HepG2 (cell line): ENCODE measurements around the gene DHX32. TPM values are rescaled to one million over a fixed set of nuclear protein-coding genes. Genes with fewer than 3 reads are reported as not detected.

Experiments used
- ATAC-seq: fragments of 200-7000 bp; cut with Tn5 transposase; 3 replicates; pipeline ENCODE4 v1.9.1; 2020; ENCODE audit warnings: mild to moderate bottlenecking, moderate library complexity
- BruUV-seq: library from RNA; stranded (reverse); fragments of 400-500 nt; replicated peaks from 2 replicates; lab custom pipeline; 2021; lab: Mats Ljungman, UMichigan
- CTCF ChIA-PET: fragments of 300-600 bp; formaldehyde crosslinking; extraction: SDS; loops from one replicate; lab custom pipeline; 2021; ENCODE audit warnings: low total read pairs, inconsistent platforms, low intra/inter-chr PET ratio; lab: Yijun Ruan, JAX
- POLR2A ChIA-PET: fragments of 350-600 bp; sonication (Branson Sonifier 250); formaldehyde crosslinking; loops from one replicate; lab custom pipeline; 2020; ENCODE audit warnings: antibody characterized with exemption, inconsistent platforms; lab: Yijun Ruan, JAX
- DNase-seq: peaks from one replicate; pipeline ENCODE4 v3.0.0-alpha.2; 2015; ENCODE audit warnings: low spot score
- FAIRE-seq: peaks from 3 replicates; lab custom pipeline; 2011; peaks lifted over from hg19 to GRCh38; lab: Jason Lieb, UNC
- H2AFZ ChIP-seq: one replicate; pipeline ENCODE4 v1.6.1; 2011; ENCODE audit warnings: low read length, inconsistent platforms
- H3K27ac ChIP-seq: fragments of 300-600 bp; 3 replicates; pipeline ENCODE4 v1.8.0; 2011; ENCODE audit warnings: mixed run types, mild to moderate bottlenecking, mixed read lengths, low read length, inconsistent platforms; ENCODE audit not compliant: insufficient read depth; ENCODE audit errors: extremely low read length
- H3K27me3 ChIP-seq, 2 experiments: fragments of 200-600 bp in 1 of 2; 2 replicates in 1 of 2; 3 replicates in 1 of 2; pipeline versions ENCODE4 v1.6.0 to v1.8.0; 2011; ENCODE audit warnings: low read length in 2 of 2, mild to moderate bottlenecking in 2 of 2, moderate library complexity in 2 of 2, inconsistent platforms in 1 of 2; ENCODE audit not compliant: insufficient read depth in 2 of 2, control insufficient read depth in 1 of 2
- H3K36me3 ChIP-seq, 2 experiments: fragments of 200-600 bp in 1 of 2; replicated peaks in 1 of 2; 2 replicates in 1 of 2; 3 replicates in 1 of 2; pipeline versions ENCODE4 v1.5.1 to v1.8.0; 2011; ENCODE audit warnings: low read length in 2 of 2, inconsistent platforms in 1 of 2; ENCODE audit not compliant: insufficient read depth in 2 of 2, control insufficient read depth in 1 of 2
- H3K4me1 ChIP-seq: 2 replicates; pipeline ENCODE4 v1.5.1; 2012; ENCODE audit warnings: low read length, inconsistent platforms; ENCODE audit not compliant: insufficient read depth
- H3K4me2 ChIP-seq: 2 replicates; pipeline ENCODE4 v1.6.0; 2011; ENCODE audit warnings: low read depth, low read length, inconsistent platforms
- H3K4me3 ChIP-seq, 3 experiments: fragments of 200-600 bp in 1 of 3; sonication (generic), shearing (Covaris generic) in 1 of 3; replicated peaks in 1 of 3; 2 replicates each; pipeline ENCODE4 v1.5.1; 2011 to 2016; ENCODE audit warnings: low read length in 3 of 3, inconsistent platforms in 2 of 3, low read depth in 2 of 3, mild to moderate bottlenecking in 2 of 3, control low read depth in 1 of 3, mixed read lengths in 1 of 3; ENCODE audit not compliant: insufficient read depth in 1 of 3
- H3K79me2 ChIP-seq: one replicate; pipeline ENCODE4 v1.6.1; 2011; ENCODE audit warnings: low read length, inconsistent platforms; ENCODE audit not compliant: insufficient read depth
- H3K9ac ChIP-seq: 2 replicates; pipeline ENCODE4 v1.6.0; 2011; ENCODE audit warnings: mild to moderate bottlenecking, low read depth, low read length, inconsistent platforms; ENCODE audit not compliant: insufficient read depth
- H3K9me3 ChIP-seq: 2 replicates; pipeline ENCODE4 v1.5.1; 2012; ENCODE audit warnings: mild to moderate bottlenecking, low read length
- H4K20me1 ChIP-seq: 2 replicates; pipeline ENCODE4 v1.6.0; 2011; ENCODE audit warnings: inconsistent platforms, mild to moderate bottlenecking, low read length, moderate library complexity; ENCODE audit not compliant: insufficient read depth
- DR1 ChIP-seq: sonication (generic); formaldehyde crosslinking; IDR thresholded peaks from 2 replicates; pipeline ENCODE4 v1.8.0; 2021; ENCODE audit warnings: mild to moderate bottlenecking, missing genetic modification reagents, inconsistent platforms
- GLI4 ChIP-seq: sonication (generic); formaldehyde crosslinking; IDR thresholded peaks from 2 replicates; pipeline ENCODE4 v1.5.1; 2020; ENCODE audit warnings: missing genetic modification reagents, mild to moderate bottlenecking, moderate library complexity, borderline replicate concordance
- HNRNPUL1 ChIP-seq: fragments of 200-400 bp; formaldehyde crosslinking; IDR thresholded peaks from 2 replicates; pipeline ENCODE4 v1.6.1; 2017; ENCODE audit warnings: low read depth, mild to moderate bottlenecking, low read length, moderate library complexity
- IKZF1 ChIP-seq: fragments of 450-650 bp; IDR thresholded peaks from 2 replicates; pipeline ENCODE4 v1.7.1; 2016
- IRF2 ChIP-seq: IDR thresholded peaks from 2 replicates; pipeline ENCODE4 v1.6.1; 2018; ENCODE audit warnings: missing genetic modification reagents, missing compliant biosample characterization
- MAFF ChIP-seq: IDR thresholded peaks from 2 replicates; pipeline ENCODE4 v1.6.1; 2011; ENCODE audit warnings: low read depth, low read length, improper control_type of control experiment
- SETDB1 ChIP-seq: sonication (generic); formaldehyde crosslinking; IDR thresholded peaks from 2 replicates; pipeline ENCODE4 v1.5.1; 2020; ENCODE audit warnings: missing genetic modification reagents, mild to moderate bottlenecking, borderline replicate concordance
- SIN3A ChIP-seq: IDR thresholded peaks from 2 replicates; pipeline ENCODE4 v1.6.1; 2011; ENCODE audit warnings: low read depth, mild to moderate bottlenecking, control low read depth, low read length, borderline replicate concordance
- STAT6 ChIP-seq: sonication (generic); formaldehyde crosslinking; IDR thresholded peaks from 2 replicates; pipeline ENCODE4 v1.4.0; 2020; ENCODE audit warnings: missing genetic modification reagents, mild to moderate bottlenecking, borderline replicate concordance
- ZBTB25 ChIP-seq: IDR thresholded peaks from 2 replicates; pipeline ENCODE4 v1.6.1; 2018; ENCODE audit warnings: missing genetic modification reagents
- ZNF362 ChIP-seq: sonication (generic); formaldehyde crosslinking; IDR thresholded peaks from 2 replicates; pipeline ENCODE4 v1.4.0; 2020; ENCODE audit warnings: missing genetic modification reagents, mild to moderate bottlenecking, borderline replicate concordance
- ZNF468 ChIP-seq: sonication (generic); formaldehyde crosslinking; IDR thresholded peaks from 2 replicates; pipeline ENCODE4 v1.8.0; 2022; ENCODE audit warnings: mild to moderate bottlenecking, moderate library complexity, missing genetic modification reagents
- ZNF550 ChIP-seq: sonication (generic); formaldehyde crosslinking; IDR thresholded peaks from 2 replicates; pipeline ENCODE4 v1.4.0; 2020; ENCODE audit warnings: mild to moderate bottlenecking, missing genetic modification reagents, borderline replicate concordance
- ZNF574 ChIP-seq: sonication (generic); formaldehyde crosslinking; IDR thresholded peaks from 2 replicates; pipeline ENCODE4 v1.4.0; 2020; ENCODE audit warnings: missing genetic modification reagents
- ZNF598 ChIP-seq: sonication (generic); formaldehyde crosslinking; IDR thresholded peaks from 2 replicates; pipeline ENCODE4 v1.5.1; 2020; ENCODE audit warnings: mild to moderate bottlenecking, missing genetic modification reagents, borderline replicate concordance
- ZSCAN25 ChIP-seq: sonication (generic); formaldehyde crosslinking; IDR thresholded peaks from 2 replicates; pipeline ENCODE4 v1.8.0; 2022; ENCODE audit warnings: mild to moderate bottlenecking, missing genetic modification reagents
- ZZZ3 ChIP-seq: sonication (generic); formaldehyde crosslinking; IDR thresholded peaks from 2 replicates; pipeline ENCODE4 v1.4.0; 2020; ENCODE audit warnings: missing genetic modification reagents, mild to moderate bottlenecking, borderline replicate concordance
- WGBS: methylation state at CpG from one replicate; pipeline ENCODE4 v1.1.6; 2017; ENCODE audit warnings: low lambda C conversion rate; 5-methylcytosine and 5-hydroxymethylcytosine counted together
- in situ Hi-C: cut with HindIII; loops from 2 replicates; pipeline ENCODE4 v1.10.0; 2017; ENCODE audit warnings: low pct_unique_long_range_greater_than_20kb; ENCODE audit not compliant: extremely low pct_ligation_motif_present
- intact Hi-C: fragments of 100-400 bp; cut with micrococcal nuclease; formaldehyde crosslinking; loops from one replicate; pipeline ENCODE4 v1.10.0; 2022; ENCODE audit not compliant: unreplicated experiment
- polyA plus RNA-seq, 8 experiments: library from polyadenylated mRNA; depleted of rRNA in 3 of 8; stranded (reverse) in 7 of 8; unstranded in 1 of 8; fragments of >200 nt; fragmentation: Illumina TruSeq in 4 of 8; extraction: Trizol in 4 of 8; gene quantifications; 2 replicates each; pipeline versions ENCODE4 v1.2.1 to v1.2.3, GENCODE V29; 2011 to 2016; ENCODE audit warnings: low read depth in 4 of 8, missing spikeins in 1 of 8, mixed read lengths in 1 of 8; ENCODE audit not compliant: insufficient read depth in 1 of 8
- total RNA-seq, 5 experiments: library from RNA; depleted of rRNA; stranded (reverse); fragments of >200 nt; fragmentation: Illumina TruSeq; extraction: Trizol; gene quantifications; 2 replicates each; pipeline ENCODE4 v1.2.3, GENCODE V29; 2016; ENCODE audit warnings: low read depth in 1 of 5

DHX32 gene
- total and polyA plus RNA-seq, 2 of the 13 experiments (the other 11 are each of a cell fraction or from before 2014, with no cell fraction given), result 15.5 to 16.5 TPM

GRCh38 chr10:125929618-125930017 lies 48.5 kb upstream of the DHX32 start:
- CTCF ChIA-PET, result no interaction called here
- no peak overlapping the region for H3K27ac ChIP-seq
- FAIRE-seq (no peak), ATAC-seq (no peak), DNase-seq (no peak)
- H3K27me3 ChIP-seq, result peaks cover 0 to 5% of the 10 kb centered on the region in 2 experiments; a peak in 1 of 5 replicates
- no peak overlapping the region for H3K4me2 ChIP-seq
- BruUV-seq, result no TSS peak
- no peaks in the 10 kb centered on the region for H3K79me2 ChIP-seq
- H3K4me3 ChIP-seq, result no peak overlapping the region
- H2AFZ ChIP-seq, result no peak overlapping the region
- H3K9me3 ChIP-seq, result peaks cover 9% of the 10 kb centered on the region
- WGBS, result 6% methylated on average over 4 of the region's 4 CpGs
- intact Hi-C loops (loop anchor here (5.0 kb wide), 1 partner anchor 668 kb away; no protein-coding TSS in a partner anchor), in situ Hi-C loops (no loop called here)
- H3K9ac ChIP-seq, result no peak overlapping the region
- no peaks in the 10 kb centered on the region for H4K20me1 ChIP-seq
- POLR2A ChIA-PET, result no interaction called here
- no peaks in the 10 kb centered on the region for H3K36me3 ChIP-seq
- H3K4me1 ChIP-seq, result no peaks in the 10 kb centered on the region
- no peak for TF ChIP-seq ZNF598 (CRISPR knock-in tag)
- no peak for TF ChIP-seq ZBTB25 (CRISPR knock-in tag)
- TF ChIP-seq ZNF468 (CRISPR knock-in tag), result no peak
- TF ChIP-seq SETDB1 (CRISPR knock-in tag), result no peak
- TF ChIP-seq ZNF362, result no peak
- TF ChIP-seq IKZF1, result no peak
- TF ChIP-seq ZZZ3 (CRISPR knock-in tag), result no peak
- no peak for TF ChIP-seq STAT6
- TF ChIP-seq ZNF574, result no peak
- TF ChIP-seq ZSCAN25 (CRISPR knock-in tag), result no peak
- TF ChIP-seq SIN3A, result no peak
- no peak for TF ChIP-seq MAFF
- TF ChIP-seq HNRNPUL1, result no peak
- no peak for TF ChIP-seq DR1 (CRISPR knock-in tag)
- no peak for TF ChIP-seq ZNF550 (CRISPR knock-in tag)
- TF ChIP-seq GLI4 (CRISPR knock-in tag), result no peak
- no peak for TF ChIP-seq IRF2 (CRISPR knock-in tag)
